ENCODE measurements around the gene TMUB1. TPM values are rescaled to one million over a fixed set of nuclear protein-coding genes. Genes with fewer than 3 reads are reported as not detected.
A peak's percentile ranks its signal among the peaks of the same experiment; 100 is the strongest.

TMUB1 gene
- total RNA-seq, 2 donors from 2014 or later = 36.3 to 37.9 TPM

DNA sequence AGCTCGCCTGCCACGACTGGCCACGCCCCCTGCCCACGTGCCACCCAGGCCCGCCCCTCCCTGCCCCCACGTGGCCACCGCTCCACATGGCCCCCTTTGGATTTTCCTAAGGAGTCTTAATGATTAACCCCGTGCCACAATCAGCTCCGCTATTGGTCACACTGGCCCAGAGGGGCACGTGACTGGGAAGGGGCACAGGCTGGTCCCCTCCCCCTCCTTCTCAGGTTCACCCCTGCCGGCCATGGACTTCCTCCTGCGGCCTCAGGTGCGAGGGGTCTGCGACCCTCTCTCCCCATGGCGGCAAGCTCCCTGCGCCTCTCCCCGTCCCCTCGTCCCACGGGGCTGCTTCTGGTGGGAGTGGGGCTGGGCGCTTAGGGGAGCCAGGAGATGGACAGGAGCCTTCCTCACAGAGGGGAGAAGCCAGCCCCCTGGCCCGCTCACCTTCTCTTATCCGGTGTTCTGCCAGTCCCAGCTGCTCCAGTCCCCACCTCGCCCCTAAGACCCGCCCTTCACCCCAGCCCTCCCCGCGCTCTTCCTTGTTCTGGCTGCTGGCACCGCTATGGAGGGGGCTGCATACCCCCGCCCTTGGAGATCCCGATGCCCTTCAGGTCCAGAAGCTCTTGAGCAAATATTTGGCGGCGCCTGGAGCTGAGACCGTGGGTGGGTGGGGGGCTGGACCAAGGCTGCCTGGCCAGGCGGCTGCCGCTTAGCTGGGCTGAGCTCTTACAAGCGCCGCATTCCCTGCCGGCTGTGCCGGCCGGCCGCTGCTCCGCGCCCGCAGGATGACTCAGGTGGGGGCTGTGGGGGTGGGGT lies 20.7 kb downstream of the TMUB1 start:
- intact Hi-C loops (cut with DNase I) = no loop called here
- DNase-seq (peak; percentile 54), ATAC-seq (peak; percentile 6 to 44)

DNA sequence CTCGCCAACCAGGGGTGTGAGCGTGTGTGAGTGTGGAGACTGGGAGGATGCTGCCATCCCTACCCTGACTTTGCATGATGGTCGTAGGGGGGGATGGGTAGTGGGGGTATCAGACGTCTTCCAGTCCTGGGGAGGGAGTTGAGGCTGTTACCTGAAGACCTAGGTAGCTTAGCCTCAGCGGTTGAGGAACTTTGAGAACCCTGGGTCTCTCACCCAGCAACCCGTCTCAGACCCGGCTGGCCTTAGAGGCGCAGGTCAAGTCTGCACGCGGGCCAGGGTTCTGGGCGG lies 21.2 kb downstream of the TMUB1 start:
- no peak for ATAC-seq
- intact Hi-C loops (cut with DNase I) = no loop called here

DNA sequence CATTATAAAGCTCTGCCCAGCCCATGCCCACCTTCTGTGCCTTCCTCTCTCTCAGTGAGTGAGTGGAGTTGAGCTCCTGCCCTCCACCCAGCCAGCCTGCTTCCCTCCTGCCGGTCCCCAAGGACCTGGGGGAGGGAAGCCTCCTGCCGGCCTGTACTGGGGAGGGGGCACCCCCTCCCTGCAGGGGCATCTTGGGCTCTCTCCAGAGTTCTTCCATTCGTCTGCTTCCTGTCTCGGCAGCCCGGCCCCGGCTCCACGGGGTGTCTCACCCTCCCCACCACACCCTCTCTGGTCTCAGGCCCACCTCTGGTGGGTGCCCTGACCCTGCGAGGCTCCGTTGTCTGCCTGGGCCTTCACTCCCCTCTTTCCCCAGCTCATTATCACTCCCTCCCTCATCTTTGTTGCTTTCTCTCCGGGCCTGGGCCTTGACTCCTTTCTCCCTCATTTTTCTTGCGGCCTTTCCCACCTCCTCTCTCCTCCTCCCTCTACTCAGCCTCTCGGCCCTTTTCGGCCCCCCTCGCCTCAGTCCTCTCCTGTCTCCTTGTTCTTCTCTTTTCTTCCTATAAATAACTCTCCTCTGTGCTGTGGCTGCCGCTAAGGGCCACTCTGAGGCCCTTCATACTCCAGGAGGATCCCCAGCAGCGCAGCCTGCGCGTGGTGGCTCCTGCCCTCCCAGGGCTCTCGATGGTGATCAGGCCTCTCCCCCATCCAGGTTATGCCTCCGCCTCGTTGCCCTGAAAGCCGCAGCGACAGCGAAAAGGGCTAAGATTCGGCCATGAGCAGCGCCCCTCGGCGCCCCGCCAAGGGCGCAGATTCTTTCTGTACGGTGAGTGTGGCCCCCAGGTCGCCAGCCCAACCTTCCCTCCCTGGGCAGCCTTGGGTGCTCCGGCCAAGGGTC lies 21.8 kb downstream of the TMUB1 start:
- intact Hi-C loops (cut with DNase I) = loop anchor here in 1 of 2 donors (2.0 kb wide), 1 partner anchor 23 kb away; no protein-coding TSS in a partner anchor
- DNase-seq = no peak

More for the DNA sequence above, 21.2 kb downstream of the TMUB1 start:
- DNase-seq = no peak

DNA sequence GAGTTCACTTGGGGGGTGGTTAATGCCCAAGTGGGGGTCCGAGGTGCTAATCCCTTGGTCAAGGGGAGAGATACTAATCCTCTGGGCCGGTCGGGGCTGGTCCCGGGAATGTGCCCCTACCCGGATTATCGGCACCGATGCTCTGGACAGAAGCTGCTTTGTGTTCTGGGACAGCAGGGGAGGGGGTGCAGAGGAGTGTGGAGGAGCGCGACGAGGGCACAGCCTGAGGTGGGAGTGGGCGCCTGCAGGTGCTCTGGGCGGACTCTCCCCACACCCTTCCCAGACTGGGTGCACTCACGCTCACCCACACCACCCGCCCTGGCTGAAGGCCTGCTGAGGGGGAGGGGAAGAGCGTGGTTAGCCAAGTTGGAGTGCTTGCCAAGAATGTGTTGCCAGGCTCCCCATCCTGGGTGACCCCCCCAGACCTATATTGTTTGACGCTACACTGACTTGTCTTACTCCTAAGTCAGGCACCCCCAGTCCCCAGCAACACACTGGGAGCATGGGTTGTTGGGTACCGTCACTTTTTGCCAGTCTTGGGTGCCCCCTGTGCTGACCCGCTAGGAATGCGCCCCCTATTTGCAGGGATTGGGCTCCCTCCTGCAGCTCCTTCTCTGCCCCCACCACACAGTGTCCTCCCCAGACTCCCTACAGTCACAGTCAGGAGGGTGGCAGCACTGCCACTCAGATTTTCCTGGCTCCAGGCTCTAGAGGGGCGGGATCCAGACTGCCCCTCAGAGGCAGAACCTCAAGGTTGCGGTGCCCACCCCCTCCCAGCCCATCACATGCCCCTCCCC lies 22.7 kb downstream of the TMUB1 start:
- DNase-seq (no peak), ATAC-seq (no peak)
- intact Hi-C loops (cut with DNase I) = loop anchor here in 1 of 2 donors (2.0 kb wide), 1 partner anchor 24 kb away; no protein-coding TSS in a partner anchor

More for the DNA sequence above, 21.8 kb downstream of the TMUB1 start:
- ATAC-seq = no peak

DNA sequence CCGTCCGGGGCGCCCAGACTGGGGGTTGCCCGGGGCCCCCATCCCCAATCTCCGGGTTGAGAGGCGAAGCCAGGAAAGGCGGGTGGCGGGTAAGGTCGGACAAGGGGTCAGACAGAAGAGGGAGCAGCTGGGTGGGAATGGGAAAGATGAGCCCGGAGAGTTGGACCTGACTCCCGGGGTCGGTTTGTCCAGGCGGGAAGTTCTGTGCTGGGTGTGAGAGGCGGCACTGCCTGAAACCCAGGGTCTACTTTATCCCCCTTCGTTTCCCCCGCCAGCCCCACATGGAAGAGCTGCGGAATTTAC lies 23.2 kb downstream of the TMUB1 start:
- intact Hi-C loops (cut with DNase I) = loop anchor here in 1 of 2 donors (2.0 kb wide), 1 partner anchor 25 kb away; no protein-coding TSS in a partner anchor
- DNase-seq (no peak), ATAC-seq (no peak)

DNA sequence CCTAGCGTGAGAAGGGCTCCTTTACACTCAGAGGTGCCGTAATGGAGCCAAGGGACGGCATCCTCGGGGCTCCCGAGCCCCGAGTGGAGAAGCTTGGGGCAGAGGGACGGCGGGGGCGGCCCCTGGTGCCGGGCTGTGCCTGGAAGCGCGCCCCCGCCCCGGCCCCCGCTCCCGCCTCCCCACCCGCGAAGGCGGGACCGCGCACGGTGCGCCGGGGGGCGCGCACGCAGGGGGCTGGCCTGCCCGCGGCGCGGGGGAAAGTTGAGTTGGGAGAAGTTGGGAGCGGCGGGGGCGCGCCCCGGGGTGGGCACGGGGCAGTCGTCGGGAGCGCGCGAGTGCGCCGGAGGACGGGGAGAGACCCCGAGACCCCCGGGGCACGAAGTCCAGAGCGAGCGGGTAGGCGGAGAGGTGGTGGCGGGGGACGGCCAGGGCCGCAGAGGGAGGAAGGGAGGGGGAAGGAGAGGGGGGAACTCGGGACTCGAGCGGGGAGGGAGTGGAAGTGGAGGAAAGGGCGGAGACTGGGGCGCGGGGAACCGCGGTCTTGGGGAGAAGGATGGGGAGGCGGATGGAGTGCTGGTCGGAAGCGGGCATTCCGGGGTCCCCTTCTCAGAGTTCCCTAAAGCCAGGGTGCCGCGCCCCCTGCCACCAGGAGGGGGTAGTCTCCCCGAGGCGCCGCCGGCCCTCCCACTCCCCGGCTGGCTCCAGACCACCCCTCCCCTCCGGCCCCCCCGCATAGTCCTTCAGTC lies 23.8 kb downstream of the TMUB1 start, which contains the start of gene SLC4A2:
Gene SLC4A2 (plus strand): TSS at position 223 of the 746 bp plus-strand sequence. CDS start 2,399 bp downstream, outside the sequence.
- ATAC-seq = peak; percentile 65 to 74
- intact Hi-C loops (cut with DNase I) = loop anchor here in 1 of 2 donors (2.0 to 10.0 kb wide), 3 partner anchors 25 to 165 kb away; partner anchors contain the start of genes ABCB8 and ABCF2
- peak; percentile 84 for DNase-seq

DNA sequence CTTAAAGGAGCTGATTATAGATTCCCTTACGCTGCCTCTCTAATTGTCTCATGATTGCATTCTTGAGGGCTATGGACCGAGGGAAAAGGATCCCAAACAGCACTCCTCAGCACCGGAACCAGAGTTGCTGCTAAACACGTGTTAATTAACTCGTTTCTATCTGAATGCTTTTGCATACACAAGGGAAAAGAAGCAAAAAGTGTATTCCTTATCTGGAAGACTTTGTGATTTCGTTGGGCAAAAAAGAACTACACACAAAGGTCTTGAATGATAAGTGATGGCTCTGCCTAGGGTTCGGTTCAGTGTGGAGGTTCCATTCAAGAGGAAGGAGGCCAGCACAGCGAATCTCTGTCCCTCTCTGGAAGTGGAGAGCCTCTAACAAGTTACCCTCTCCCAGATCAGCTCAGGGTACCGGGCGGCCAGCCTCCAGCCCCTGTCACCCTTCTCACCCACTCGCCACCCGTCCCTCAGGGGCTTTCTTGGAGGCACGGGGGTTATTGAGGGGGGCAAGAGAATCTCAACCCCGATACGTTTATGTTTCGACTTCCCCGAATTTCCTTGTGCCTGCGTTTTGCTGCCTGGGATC lies 24.4 kb downstream of the TMUB1 start:
- ATAC-seq (no peak), DNase-seq (no peak)
- intact Hi-C loops (cut with DNase I) = loop anchor here in 1 of 2 donors (2.0 to 10.0 kb wide), 2 partner anchors 30 to 166 kb away; partner anchors contain the start of genes ABCB8 and ABCF2

DNA sequence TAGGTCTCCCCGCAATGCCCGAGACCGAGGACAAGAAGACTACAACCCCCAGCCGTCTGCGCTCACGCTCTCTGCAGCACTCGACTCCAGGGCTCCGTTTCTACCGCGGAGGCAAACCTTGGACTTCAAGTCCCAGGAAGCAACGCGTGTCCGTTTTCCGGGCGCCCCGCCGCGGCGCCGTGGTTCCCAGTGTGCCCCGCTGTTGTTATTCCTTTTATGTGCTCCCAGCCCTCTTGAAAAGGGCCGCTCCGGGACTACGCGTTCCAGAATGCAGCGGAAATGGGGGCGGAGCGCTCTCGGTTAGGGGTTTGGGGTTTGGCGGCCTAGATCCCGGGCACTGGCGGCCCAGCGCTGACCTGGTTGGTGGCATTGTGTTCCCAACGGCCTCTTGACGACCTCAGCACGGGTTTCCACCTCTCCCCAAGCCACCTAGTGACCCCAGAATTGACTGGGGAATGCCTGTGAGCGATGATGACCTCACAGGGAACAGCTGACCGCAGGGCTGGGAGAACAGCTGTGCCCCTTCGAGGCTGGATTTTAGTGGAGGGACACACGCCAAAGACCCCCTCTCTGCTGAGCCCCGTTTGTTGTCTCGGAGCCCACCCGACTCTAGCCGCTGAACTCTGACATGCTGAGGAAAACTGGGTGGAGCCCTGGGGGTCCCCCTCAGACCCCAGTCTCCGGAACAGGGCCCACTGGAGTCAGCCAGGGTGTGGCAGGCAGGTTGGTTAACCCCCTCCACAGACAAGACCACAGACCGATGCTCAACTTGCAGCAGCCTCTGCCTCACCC lies 25.1 kb downstream of the TMUB1 start:
- intact Hi-C loops (cut with DNase I) = loop anchor here in 1 of 2 donors (2.0 to 10.0 kb wide), 2 partner anchors 29 to 167 kb away; partner anchors contain the start of genes ABCB8 and ABCF2

DNA sequence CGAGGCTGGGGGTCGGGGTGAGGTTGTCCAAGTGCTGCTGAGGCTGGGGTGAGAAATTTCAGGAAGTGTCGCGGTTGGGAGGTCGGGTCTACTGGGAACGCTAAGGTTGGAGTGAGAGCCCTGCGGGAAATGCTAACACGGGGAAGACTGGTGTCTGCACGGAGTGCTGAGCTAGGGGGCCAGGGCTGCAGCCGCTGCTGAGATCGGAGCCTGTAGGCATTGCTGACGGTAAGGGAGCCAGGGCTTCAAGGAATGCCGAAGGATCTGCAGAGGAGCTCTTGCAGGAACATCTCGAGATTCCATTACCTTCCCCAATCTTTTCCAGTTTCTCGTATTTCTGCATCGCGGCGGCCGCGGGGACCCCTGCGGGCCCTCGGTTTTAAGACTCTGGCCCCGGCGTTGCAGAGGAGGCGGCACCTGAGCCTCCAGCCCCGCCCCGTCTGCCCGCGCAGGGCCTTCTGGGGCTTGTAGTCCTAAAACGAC lies 25.7 kb downstream of the TMUB1 start, which contains the start of gene CDK5:
Gene CDK5 (minus strand): TSS at position 392 of the 483 bp plus-strand sequence. CDS start 49 bp downstream, at position 343.
- ATAC-seq (peak in 1 of 2 donors; percentile 0), DNase-seq (no peak)
- intact Hi-C loops (cut with DNase I) = loop anchor here in 1 of 2 donors (10.0 kb wide), 1 partner anchor 167 kb away; the partner anchor contains the start of gene ABCF2

More for the DNA sequence above, 25.1 kb downstream of the TMUB1 start:
- ATAC-seq (peak; percentile 89 to 90), DNase-seq (peak; percentile 99)

DNA sequence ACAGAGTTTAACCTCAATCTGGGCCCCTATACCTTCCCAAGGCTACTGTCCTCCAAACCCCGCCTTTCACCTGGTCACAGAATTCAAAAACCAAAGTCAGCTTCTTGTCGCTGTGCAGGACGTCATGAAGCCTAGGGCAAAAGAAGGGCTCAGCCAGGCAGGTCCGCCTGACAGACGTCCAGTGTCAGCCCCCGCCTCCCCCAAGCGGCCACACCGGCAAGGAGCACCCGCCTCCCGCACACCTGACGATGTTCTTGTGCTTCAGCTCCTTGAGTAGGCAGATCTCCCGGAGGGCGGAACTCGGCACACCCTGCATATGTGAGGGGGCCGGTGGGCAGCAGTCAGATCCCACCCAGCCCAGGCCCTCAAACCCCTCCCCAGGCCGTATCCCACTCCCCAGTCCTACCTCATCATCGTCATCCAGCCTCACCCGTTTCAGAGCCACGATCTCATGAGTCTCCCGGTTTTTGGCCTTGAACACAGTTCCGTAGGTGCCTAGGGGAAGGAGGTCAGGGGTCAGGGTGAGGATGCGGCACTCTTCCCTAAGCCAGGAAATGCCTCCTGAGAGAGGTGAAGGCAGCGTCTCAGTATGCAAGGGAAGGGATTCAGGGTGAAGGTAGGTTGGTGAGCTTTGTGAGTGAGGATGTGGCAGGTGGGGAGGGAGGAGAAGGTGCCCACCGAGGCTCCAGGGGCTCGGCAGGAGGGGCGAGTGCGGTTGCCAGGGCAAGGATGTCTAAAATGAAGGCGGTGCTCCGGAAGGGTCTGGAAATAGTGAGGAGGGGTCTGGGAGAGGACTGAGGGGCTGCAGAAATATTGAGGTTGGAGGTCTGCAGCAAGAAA lies 26.4 kb downstream of the TMUB1 start:
- ATAC-seq (no peak), DNase-seq (no peak)
- intact Hi-C loops (cut with DNase I) = loop anchor here in 1 of 2 donors (10.0 kb wide), 1 partner anchor 168 kb away; the partner anchor contains the start of gene ABCF2

DNA sequence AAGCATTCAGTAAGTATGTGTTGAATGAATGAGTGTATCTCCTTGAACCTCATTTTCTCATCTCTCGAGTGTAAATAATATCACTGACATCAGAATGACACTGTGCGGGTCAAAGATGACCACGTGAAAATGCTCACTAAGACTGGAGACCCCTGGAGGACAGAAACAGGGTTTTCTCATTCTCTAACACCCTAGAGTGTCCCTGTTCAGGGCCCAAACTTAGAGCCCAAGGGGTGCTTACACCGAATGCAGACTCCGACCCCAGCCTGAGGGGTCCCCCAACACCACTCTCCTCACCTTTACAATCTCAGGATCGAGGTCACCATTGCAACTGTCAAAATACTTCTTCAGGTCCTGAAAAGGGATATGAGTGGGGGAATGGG lies 27.0 kb downstream of the TMUB1 start:
- ATAC-seq (no peak), DNase-seq (no peak)
- intact Hi-C loops (cut with DNase I) = loop anchor here in 1 of 2 donors (10.0 kb wide), 1 partner anchor 169 kb away; the partner anchor contains the start of gene ABCF2

DNA sequence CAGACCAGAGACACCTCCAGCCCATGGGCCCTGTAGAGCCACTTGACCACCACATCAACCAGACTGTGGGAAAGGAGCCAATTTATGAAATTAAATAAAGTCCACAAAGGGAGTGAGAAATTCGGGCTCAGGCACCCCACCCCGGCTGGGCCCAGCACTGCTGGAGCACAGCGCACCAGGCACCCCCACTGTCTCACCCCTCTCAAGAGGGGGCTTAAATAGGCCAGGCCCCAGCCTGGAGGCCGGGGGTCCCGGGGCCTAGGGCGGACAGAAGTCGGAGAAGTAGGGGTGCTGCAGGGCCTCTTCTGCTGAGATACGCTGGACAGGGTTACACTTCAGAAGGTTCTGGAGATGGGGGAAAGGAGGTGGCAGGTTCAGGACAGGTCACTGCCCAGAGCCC lies 29.5 kb downstream of the TMUB1 start:
- intact Hi-C loops (cut with DNase I) = loop anchor here in 1 of 2 donors (10.0 kb wide), 1 partner anchor 171 kb away; the partner anchor contains the start of gene ABCF2
- no peak for DNase-seq
- ATAC-seq = no peak

DNA sequence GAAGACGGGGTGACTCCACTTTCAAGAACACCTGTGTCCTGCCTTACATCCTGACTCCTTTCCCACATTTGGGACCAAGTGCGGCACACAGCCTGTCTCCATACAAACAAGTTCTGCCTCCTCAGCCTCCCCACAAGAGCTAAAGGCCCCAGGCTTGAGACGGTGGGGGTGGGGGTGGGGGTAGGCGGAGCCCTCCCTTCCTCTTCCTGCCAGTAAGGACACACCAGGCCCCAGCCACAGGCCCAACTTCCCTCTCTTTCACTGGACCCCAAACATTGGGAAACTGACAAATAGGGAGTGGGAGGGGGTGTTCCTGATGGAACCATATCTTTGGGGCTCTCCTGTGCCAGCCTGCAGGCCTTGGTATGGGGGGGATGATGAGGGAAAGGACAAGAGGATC lies 30.2 kb downstream of the TMUB1 start:
- intact Hi-C loops (cut with DNase I) = loop anchor here in 1 of 2 donors (10.0 kb wide), 1 partner anchor 172 kb away; the partner anchor contains the start of gene ABCF2
- no peak for DNase-seq
- no peak for ATAC-seq

DNA sequence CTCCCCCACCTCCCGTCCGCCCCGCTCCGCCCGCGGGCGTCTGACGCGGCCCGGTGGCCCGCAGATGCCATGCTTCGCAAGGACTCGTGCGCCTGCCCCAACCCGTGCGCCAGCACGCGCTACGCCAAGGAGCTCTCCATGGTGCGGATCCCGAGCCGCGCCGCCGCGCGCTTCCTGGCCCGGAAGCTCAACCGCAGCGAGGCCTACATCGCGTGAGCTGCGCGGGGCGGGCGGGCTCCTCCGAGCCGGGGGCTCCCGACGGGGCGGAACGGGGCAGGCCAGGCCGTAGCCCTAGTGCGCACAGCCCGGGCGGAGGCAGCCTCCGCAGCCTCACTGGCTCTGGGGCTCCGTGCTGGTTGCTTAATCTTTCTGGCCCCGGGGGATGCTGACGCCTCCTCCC lies 32.2 kb downstream of the TMUB1 start:
- DNase-seq (peak; percentile 66), ATAC-seq (peak; percentile 54 to 88)
- intact Hi-C loops (cut with DNase I) = loop anchor here in 1 of 2 donors (10.0 kb wide), 1 partner anchor 174 kb away; the partner anchor contains the start of gene ABCF2

DNA sequence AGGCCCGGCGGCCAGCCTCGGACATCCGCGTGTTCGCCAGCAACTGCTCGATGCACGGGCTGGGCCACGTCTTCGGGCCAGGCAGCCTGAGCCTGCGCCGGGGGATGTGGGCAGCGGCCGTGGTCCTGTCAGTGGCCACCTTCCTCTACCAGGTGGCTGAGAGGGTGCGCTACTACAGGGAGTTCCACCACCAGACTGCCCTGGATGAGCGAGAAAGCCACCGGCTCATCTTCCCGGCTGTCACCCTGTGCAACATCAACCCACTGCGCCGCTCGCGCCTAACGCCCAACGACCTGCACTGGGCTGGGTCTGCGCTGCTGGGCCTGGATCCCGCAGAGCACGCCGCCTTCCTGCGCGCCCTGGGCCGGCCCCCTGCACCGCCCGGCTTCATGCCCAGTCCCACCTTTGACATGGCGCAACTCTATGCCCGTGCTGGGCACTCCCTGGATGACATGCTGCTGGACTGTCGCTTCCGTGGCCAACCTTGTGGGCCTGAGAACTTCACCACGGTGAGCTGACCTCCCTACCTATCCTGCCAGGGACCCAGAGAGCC lies 34.3 kb downstream of the TMUB1 start:
- no peak for DNase-seq
- intact Hi-C loops (cut with DNase I) = no loop called here
- ATAC-seq = no peak
